Upper lobe of left lung (tissue), 4 donors: ENCODE data around the gene DTNB.
"Not testable (repeated sequence)": the region's sequence is repeated elsewhere in the genome, so short reads cannot be mapped to it uniquely, and the experiment has no call there.

ENCODE experiments used
- CTCF ChIP-seq, 6 experiments: fragments of 450-650 bp in 4 of 6; fragments of 200-600 bp in 2 of 6; sonication (generic) in 2 of 6; IDR thresholded peaks; one replicate each; pipeline ENCODE4 v1.5.1; 2016 to 2019; ENCODE audit warnings: antibody characterized with exemption in 6 of 6
- POLR2A ChIP-seq, 4 donors: fragments of 450-650 bp; IDR thresholded peaks; one replicate each; pipeline ENCODE4 v1.5.1; 2016 to 2017; ENCODE audit warnings: antibody characterized with exemption in 4 of 4, mild to moderate bottlenecking in 2 of 4

GRCh38 chr2:25535411-25536289 is 137.7 kb downstream of the DTNB start:
- not testable (repeated sequence) for TF ChIP-seq POLR2A, CTCF (IDR thresholded peaks at IDR 0.05)
